IMR-90 (cell line): Measurements from ENCODE around the gene PTGES. TPM values are rescaled to one million over a fixed set of nuclear protein-coding genes. Genes with fewer than 3 reads are reported as not detected.

ENCODE experiments used
- ATAC-seq: fragments of 200-7000 bp; cut with Tn5 transposase; 2 replicates; pipeline ENCODE4 v1.9.1; 2020; ENCODE audit warnings: low read depth, mild to moderate bottlenecking, moderate library complexity
- BruUV-seq: library from RNA; stranded (reverse); fragments of 400-500 nt; replicated peaks from 2 replicates; lab custom pipeline; 2021; lab: Mats Ljungman, UMichigan
- CTCF ChIA-PET: fragments of 300-600 bp; formaldehyde crosslinking; extraction: SDS; loops from one replicate; lab custom pipeline; 2021; ENCODE audit warnings: antibody characterized with exemption; lab: Yijun Ruan, JAX
- POLR2A ChIA-PET: fragments of 300-600 bp; sonication (Branson Sonifier 250); formaldehyde crosslinking; loops from one replicate; lab custom pipeline; 2022; ENCODE audit warnings: antibody characterized with exemption; ENCODE audit not compliant: unreplicated experiment; lab: Charles Lee
- DNase-seq: peaks from one replicate; pipeline ENCODE4 v3.0.0; 2013
- H2AFZ ChIP-seq: replicated peaks from 2 replicates; pipeline ENCODE3; 2013; ENCODE audit warnings: low read length, mild to moderate bottlenecking; ENCODE audit not compliant: poor library complexity
- H2AK5ac ChIP-seq: 2 replicates; pipeline ENCODE4 v1.6.1; 2013; ENCODE audit warnings: low read depth, low read length, inconsistent platforms
- H2AK9ac ChIP-seq: replicated peaks from 2 replicates; pipeline ENCODE3; 2013; ENCODE audit warnings: mild to moderate bottlenecking, low read depth, low read length, moderate library complexity; ENCODE audit not compliant: poor library complexity
- H2BK120ac ChIP-seq: 2 replicates; pipeline ENCODE4 v1.6.1; 2013; ENCODE audit warnings: low read depth, low read length, inconsistent platforms
- H2BK15ac ChIP-seq: 3 replicates; pipeline ENCODE4 v1.6.1; 2013; ENCODE audit warnings: low read depth, low read length, inconsistent platforms
- H2BK20ac ChIP-seq: 2 replicates; pipeline ENCODE4 v1.6.1; 2013; ENCODE audit warnings: low read depth, mild to moderate bottlenecking, inconsistent platforms, low read length, moderate library complexity
- H2BK5ac ChIP-seq: 2 replicates; pipeline ENCODE4 v1.6.1; 2013; ENCODE audit warnings: mild to moderate bottlenecking, low read depth, low read length, inconsistent platforms; ENCODE audit not compliant: poor library complexity, severe bottlenecking
- H3K14ac ChIP-seq: replicated peaks from 2 replicates; pipeline ENCODE4 v1.6.1; 2013; ENCODE audit warnings: low read depth, low read length, inconsistent platforms
- H3K18ac ChIP-seq: 2 replicates; pipeline ENCODE4 v1.6.1; 2013; ENCODE audit warnings: low read depth, low read length, control low read depth
- H3K23ac ChIP-seq: 2 replicates; pipeline ENCODE4 v1.6.1; 2013; ENCODE audit warnings: low read depth, low read length, inconsistent platforms
- H3K27ac ChIP-seq: 2 replicates; pipeline ENCODE4 v1.5.1; 2013; ENCODE audit warnings: mild to moderate bottlenecking, control low read depth, low read length; ENCODE audit not compliant: insufficient read depth
- H3K27me3 ChIP-seq: 2 replicates; pipeline ENCODE4 v1.6.1; 2013; ENCODE audit warnings: low read length; ENCODE audit not compliant: control insufficient read depth, insufficient read depth
- H3K36me3 ChIP-seq: 2 replicates; pipeline ENCODE4 v1.6.1; 2013; ENCODE audit warnings: low read length, mixed read lengths; ENCODE audit not compliant: control insufficient read depth, insufficient read depth
- H3K4ac ChIP-seq: 2 replicates; pipeline ENCODE4 v1.6.1; 2013; ENCODE audit warnings: low read depth, low read length, inconsistent platforms
- H3K4me1 ChIP-seq: 2 replicates; pipeline ENCODE4 v1.6.1; 2013; ENCODE audit warnings: low read length, mixed read lengths; ENCODE audit not compliant: control insufficient read depth, insufficient read depth
- H3K4me2 ChIP-seq: 2 replicates; pipeline ENCODE4 v1.6.1; 2013; ENCODE audit warnings: low read depth, mild to moderate bottlenecking, control low read depth, low read length, moderate library complexity
- H3K4me3 ChIP-seq: 2 replicates; pipeline ENCODE4 v1.5.1; 2013; ENCODE audit warnings: low read depth, mild to moderate bottlenecking, control low read depth, low read length, moderate library complexity; ENCODE audit not compliant: insufficient read depth
- H3K56ac ChIP-seq: 2 replicates; pipeline ENCODE4 v1.6.1; 2013; ENCODE audit warnings: low read length, inconsistent platforms; ENCODE audit not compliant: insufficient read depth; ENCODE audit errors: extremely low read depth
- H3K79me1 ChIP-seq, 2 experiments: 2 replicates each; pipeline ENCODE4 v1.6.1; 2013; ENCODE audit warnings: low read length in 2 of 2, inconsistent platforms in 1 of 2, low read depth in 1 of 2
- H3K9ac ChIP-seq: 2 replicates; pipeline ENCODE4 v1.6.1; 2013; ENCODE audit warnings: low read depth, low read length, control low read depth
- H3K9me1 ChIP-seq: 2 replicates; pipeline ENCODE4 v1.6.1; 2013; ENCODE audit warnings: low read length, inconsistent platforms; ENCODE audit not compliant: insufficient read depth
- H3K9me3 ChIP-seq: 2 replicates; pipeline ENCODE4 v1.6.1; 2013; ENCODE audit warnings: low read length; ENCODE audit not compliant: control insufficient read depth, insufficient read depth
- H4K20me1 ChIP-seq: 2 replicates; pipeline ENCODE4 v1.6.1; 2013; ENCODE audit warnings: low read length, inconsistent platforms; ENCODE audit not compliant: insufficient read depth
- H4K5ac ChIP-seq: 2 replicates; pipeline ENCODE4 v1.6.1; 2013; ENCODE audit warnings: mild to moderate bottlenecking, low read depth, low read length, control low read depth
- H4K8ac ChIP-seq, 2 experiments: 2 replicates each; pipeline ENCODE4 v1.6.1; 2013; ENCODE audit warnings: low read depth in 2 of 2, low read length in 2 of 2, control low read depth in 1 of 2, inconsistent platforms in 1 of 2
- H4K91ac ChIP-seq: 2 replicates; pipeline ENCODE4 v1.6.1; 2013; ENCODE audit warnings: low read depth, low read length, inconsistent platforms; ENCODE audit not compliant: insufficient read depth
- BHLHE40 ChIP-seq: fragments of 150-350 bp; IDR thresholded peaks from 2 replicates; pipeline ENCODE4 v1.6.1; 2016; ENCODE audit warnings: mild to moderate bottlenecking, low read depth, low read length
- CHD1 ChIP-seq: IDR thresholded peaks from 2 replicates; pipeline ENCODE4 v1.6.1; 2012; ENCODE audit warnings: low read depth, low read length, improper control_type of control experiment
- CTCF ChIP-seq: conservative IDR thresholded peaks from 2 replicates; pipeline ENCODE4 v1.5.1; 2012; ENCODE audit warnings: mild to moderate bottlenecking, low read depth, low read length, improper control_type of control experiment
- ELK1 ChIP-seq: fragments of 150-350 bp; IDR thresholded peaks from 2 replicates; pipeline ENCODE4 v1.6.1; 2016; ENCODE audit warnings: low read depth, mild to moderate bottlenecking, low read length, moderate library complexity, borderline replicate concordance
- FOS ChIP-seq: fragments of 150-350 bp; IDR thresholded peaks from 2 replicates; pipeline ENCODE4 v1.6.1; 2016; ENCODE audit warnings: low read depth, low read length
- MAZ ChIP-seq: IDR thresholded peaks from 2 replicates; pipeline ENCODE4 v1.6.1; 2012; ENCODE audit warnings: low read depth, mild to moderate bottlenecking, low read length, improper control_type of control experiment, moderate library complexity, borderline replicate concordance
- MXI1 ChIP-seq: IDR thresholded peaks from 2 replicates; pipeline ENCODE4 v1.6.1; 2012; ENCODE audit warnings: low read depth, mild to moderate bottlenecking, low read length, moderate library complexity, borderline replicate concordance
- POLR2A ChIP-seq: IDR thresholded peaks from 2 replicates; pipeline ENCODE4 v1.6.1; 2012; ENCODE audit warnings: mild to moderate bottlenecking, low read depth, low read length
- RCOR1 ChIP-seq: IDR thresholded peaks from 2 replicates; pipeline ENCODE4 v1.6.1; 2012; ENCODE audit warnings: mild to moderate bottlenecking, low read length, improper control_type of control experiment; ENCODE audit not compliant: insufficient replicate concordance
- RFX5 ChIP-seq: IDR thresholded peaks from 2 replicates; pipeline ENCODE4 v1.8.0; 2012; ENCODE audit warnings: low read depth, mild to moderate bottlenecking, low read length, moderate library complexity
- SMC3 ChIP-seq: fragments of 150-350 bp; IDR thresholded peaks from 2 replicates; pipeline ENCODE4 v1.6.1; 2016; ENCODE audit warnings: low read depth, mild to moderate bottlenecking, antibody characterized with exemption, low read length, moderate library complexity
- WGBS, 2 experiments: methylation state at CpG; one replicate each; pipeline versions ENCODE4 v1.1.5 to v1.1.7; 2013; ENCODE audit warnings: missing lambda C conversion rate in 2 of 2; ENCODE audit not compliant: insufficient read length in 1 of 2; ENCODE audit errors: extremely low coverage in 2 of 2; 5-methylcytosine and 5-hydroxymethylcytosine counted together
- dilution Hi-C: fragments of 300-500 bp; cut with HindIII; formaldehyde crosslinking; loops from one replicate; pipeline ENCODE4 v1.14.3; 2018; ENCODE audit warnings: low sequenced_read_pairs; ENCODE audit not compliant: unreplicated experiment
- in situ Hi-C: fragments of 300-500 bp; cut with MboI; formaldehyde crosslinking; loops from 3 replicates; pipeline ENCODE4 v1.14.3; 2019; ENCODE audit warnings: low sequenced_read_pairs, inconsistent platforms, mixed read lengths
- intact Hi-C: fragments of 100-400 bp; cut with micrococcal nuclease; formaldehyde crosslinking; loops from 2 replicates; pipeline ENCODE4 v1.10.0; 2022
- polyA plus RNA-seq, 3 experiments: library from polyadenylated mRNA; depleted of rRNA; stranded (reverse); fragments of >200 nt; gene quantifications; 2 replicates each; pipeline ENCODE4 v1.2.3, GENCODE V29; 2012; ENCODE audit warnings: low replicate concordance in 1 of 3
- total RNA-seq: library from RNA; depleted of rRNA; stranded (reverse); fragments of >200 nt; gene quantifications from 2 replicates; pipeline ENCODE4 v1.2.3, GENCODE V29; 2012

Gene PTGES
- total and polyA plus RNA-seq, 2 of the 4 experiments (the other 2 are of a cell fraction), result 3.2 to 6.3 TPM

GRCh38 chr9:129725795-129726251, 27.0 kb downstream of the PTGES start (continued):
- TF ChIP-seq ELK1, result no peak
- TF ChIP-seq RCOR1, result no peak

- no peak overlapping the region for H4K5ac ChIP-seq
- peaks cover 0 to 10% of the 10 kb centered on the region in 2 experiments; a peak in 2 of 4 replicates for H3K79me1 ChIP-seq
- peak overlapping the region; percentile 50; the same call in 1 of the 2 replicates for H3K4ac ChIP-seq
- no peaks in the 10 kb centered on the region; the same call in 1 of the 2 replicates for H4K20me1 ChIP-seq
- H3K56ac ChIP-seq, result no peak overlapping the region
- no peak overlapping the region for H3K18ac ChIP-seq
- no peak overlapping the region for H2BK20ac ChIP-seq
- H3K14ac ChIP-seq, result no peak overlapping the region
- ChIA-PET POLR2A (no interaction called here), CTCF (interaction anchor here (0.6 to 4.9 kb wide), 3 partner anchors 13 to 105 kb away, joined by 3 to 13 read pairs (median 7); no protein-coding TSS in a partner anchor)
- WGBS, 2 experiments, result 100% methylated on average over 3 of the region's 16 CpGs; no CpG with 5 or more reads in 1 of the 2 experiments
- no peak overlapping the region for H3K9ac ChIP-seq
- no peak overlapping the region for H3K23ac ChIP-seq
- no peak overlapping the region for H2BK15ac ChIP-seq
- H3K4me2 ChIP-seq, result no peak overlapping the region
- H3K27ac ChIP-seq, result no peak overlapping the region
- H2BK5ac ChIP-seq, result no peak overlapping the region
- H3K4me1 ChIP-seq, result peaks cover 8% of the 10 kb centered on the region; the same call in 1 of the 2 replicates
- no TSS peak for BruUV-seq
- in situ Hi-C loops, result no loop called here
- H4K91ac ChIP-seq, result no peak overlapping the region
- DNase-seq (no peak), ATAC-seq (no peak)
- H3K9me1 ChIP-seq, result peaks cover 14% of the 10 kb centered on the region
- H2AK5ac ChIP-seq, result peak overlapping the region; percentile 59; the same call in 1 of the 2 replicates
- peaks cover 29% of the 10 kb centered on the region for H3K36me3 ChIP-seq
- intact Hi-C loops, result no loop called here
- H4K8ac ChIP-seq, result no peak overlapping the region
- H3K4me3 ChIP-seq, result no peak overlapping the region
- no peak overlapping the region for H2AFZ ChIP-seq
- dilution Hi-C loops, result no loop called here
- no peaks in the 10 kb centered on the region for H3K9me3 ChIP-seq
- H2BK120ac ChIP-seq, result peak overlapping the region; percentile 32; the same call in 1 of the 2 replicates
- H3K27me3 ChIP-seq, result no peaks in the 10 kb centered on the region
- H2AK9ac ChIP-seq, result no peak overlapping the region
- no peak for TF ChIP-seq MXI1
- TF ChIP-seq SMC3, result no peak
- TF ChIP-seq RFX5, result no peak
- no peak for TF ChIP-seq CTCF
- TF ChIP-seq CHD1, result no peak
- no peak for TF ChIP-seq MAZ
- no peak for TF ChIP-seq ELK1
- TF ChIP-seq BHLHE40, result no peak
- TF ChIP-seq POLR2A, result no peak
- no peak for TF ChIP-seq RCOR1
- TF ChIP-seq FOS, result no peak
Measured at GRCh38 chr9:129724456-129725190, 28.2 kb downstream of the PTGES start.
